Esophagus squamous epithelium (tissue), 4 donors: ENCODE measurements around the gene KCTD3.

Experiments used
- CTCF ChIP-seq, 6 experiments: fragments of 450-650 bp in 4 of 6; fragments of 200-600 bp in 2 of 6; sonication (generic) in 2 of 6; IDR thresholded peaks; one replicate each; pipeline ENCODE4 v1.5.1; 2016 to 2019; ENCODE audit warnings: antibody characterized with exemption in 6 of 6, mild to moderate bottlenecking in 4 of 6, moderate library complexity in 4 of 6
- POLR2A ChIP-seq, 4 donors: fragments of 450-650 bp; IDR thresholded peaks; one replicate each; pipeline ENCODE4 v1.6.1; 2017; ENCODE audit warnings: antibody characterized with exemption in 4 of 4, mild to moderate bottlenecking in 4 of 4, moderate library complexity in 3 of 4

DNA sequence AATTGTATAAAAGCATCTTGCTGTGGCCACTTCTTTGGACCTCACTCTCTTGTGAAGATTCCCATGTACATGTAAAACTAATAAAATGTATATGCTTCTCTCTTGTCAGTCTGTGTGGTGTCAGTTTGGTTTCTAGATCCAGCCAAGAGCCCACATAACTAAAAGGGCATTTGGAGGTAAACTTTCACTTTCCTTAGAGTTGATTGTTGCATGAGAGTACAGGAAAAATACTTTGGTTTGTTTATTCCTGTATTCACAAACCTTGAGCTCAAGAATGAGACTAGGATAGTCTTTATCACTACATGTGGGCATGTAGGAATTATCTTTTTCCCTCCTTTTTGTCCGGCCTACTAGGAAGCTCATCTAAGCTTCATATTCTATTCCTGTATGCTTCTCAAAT, 50.9 kb downstream of the KCTD3 start:
- TF ChIP-seq CTCF (IDR thresholded peaks at IDR 0.05) (no peak), POLR2A (IDR thresholded peaks at IDR 0.05) (no peak)
